Measurements from ENCODE around the gene CALML5.

The CALML5 gene

GRCh38 chr10:5453749-5454489, 45.5 kb downstream of the CALML5 start:
- peaks cover 76% of the 10 kb centered on the region for H3K36me3 ChIP-seq (ENCODE audit: control insufficient read depth, low read length)
- H3K9me3 ChIP-seq (ENCODE audit: control insufficient read depth, insufficient read depth, low read length), result no peaks in the 10 kb centered on the region

GRCh38 chr10:5450605-5451384, 48.6 kb downstream of the CALML5 start:
- Histone ChIP-seq H3F3A (ENCODE audit: control insufficient read depth, insufficient read depth) (no peaks in the 10 kb centered on the region; the same call in 1 of the 2 replicates), H3K9me2 (replicated peaks; ENCODE audit: control insufficient read depth, low read length) (no peaks in the 10 kb centered on the region), H4K20me1 (ENCODE audit: control insufficient read depth, insufficient read depth, low read depth, low read length) (0 out of 2 replicates have a peak, but pooled peaks cover 3% of the 10 kb centered on the region), H3K36me3 (ENCODE audit: control insufficient read depth, low read length) (peaks cover 51% of the 10 kb centered on the region), H3K9me3 (ENCODE audit: control insufficient read depth, insufficient read depth, low read length) (no peaks in the 10 kb centered on the region), H3K4me2 (ENCODE audit: low read length) (no peak overlapping the region), H3K4me3 (ENCODE audit: low read length) (no peak overlapping the region), H3K79me2 (ENCODE audit: control insufficient read depth, low read length) (peaks cover 45% of the 10 kb centered on the region), H3K27ac (ENCODE audit: low read depth, low read length) (no peak overlapping the region), H3K27me3 (ENCODE audit: control insufficient read depth, low read length) (no peaks in the 10 kb centered on the region), H3K4me1 (ENCODE audit: control insufficient read depth, low read length) (peaks cover 22% of the 10 kb centered on the region)
- TF ChIP-seq EZH2phosphoT487 (IDR thresholded peaks at IDR 0.05; ENCODE audit: borderline replicate concordance, low read length), result no peak

More at GRCh38 chr10:5453749-5454489, 45.5 kb downstream of the CALML5 start:
- Histone ChIP-seq H3K4me3 (ENCODE audit: low read length) (no peak overlapping the region), H4K20me1 (ENCODE audit: control insufficient read depth, insufficient read depth, low read depth, low read length) (no peaks in the 10 kb centered on the region), H3K4me2 (ENCODE audit: low read length) (no peak overlapping the region), H3F3A (ENCODE audit: control insufficient read depth, insufficient read depth) (no peaks in the 10 kb centered on the region), H3K27me3 (ENCODE audit: control insufficient read depth, low read length) (no peaks in the 10 kb centered on the region), H3K9me2 (replicated peaks; ENCODE audit: control insufficient read depth, low read length) (no peaks in the 10 kb centered on the region), H3K27ac (ENCODE audit: low read depth, low read length) (no peak overlapping the region), H3K4me1 (ENCODE audit: control insufficient read depth, low read length) (no peaks in the 10 kb centered on the region), H3K79me2 (ENCODE audit: control insufficient read depth, low read length) (peaks cover 15% of the 10 kb centered on the region)
- no peak for TF ChIP-seq EZH2phosphoT487 (IDR thresholded peaks at IDR 0.05; ENCODE audit: borderline replicate concordance, low read length)
- TF ChIP-seq CTCF (IDR thresholded peaks at IDR 0.05; ENCODE audit: low read depth, low read length, poor library complexity, severe bottlenecking), result no peak

GRCh38 chr10:5449823-5450222, 49.5 kb downstream of the CALML5 start:
- Histone ChIP-seq H3F3A (ENCODE audit: control insufficient read depth, insufficient read depth) (no peaks in the 10 kb centered on the region; the same call in 1 of the 2 replicates), H3K4me2 (ENCODE audit: low read length) (no peak overlapping the region), H3K27me3 (ENCODE audit: control insufficient read depth, low read length) (no peaks in the 10 kb centered on the region), H3K36me3 (ENCODE audit: control insufficient read depth, low read length) (peaks cover 41% of the 10 kb centered on the region), H3K4me3 (ENCODE audit: low read length) (no peak overlapping the region), H3K27ac (ENCODE audit: low read depth, low read length) (no peak overlapping the region), H4K20me1 (ENCODE audit: control insufficient read depth, insufficient read depth, low read depth, low read length) (0 out of 2 replicates have a peak, but pooled peaks cover 3% of the 10 kb centered on the region), H3K4me1 (ENCODE audit: control insufficient read depth, low read length) (peaks cover 22% of the 10 kb centered on the region), H3K79me2 (ENCODE audit: control insufficient read depth, low read length) (peaks cover 45% of the 10 kb centered on the region), H3K9me2 (replicated peaks; ENCODE audit: control insufficient read depth, low read length) (no peaks in the 10 kb centered on the region), H3K9me3 (ENCODE audit: control insufficient read depth, insufficient read depth, low read length) (no peaks in the 10 kb centered on the region)
- TF ChIP-seq EZH2phosphoT487 (IDR thresholded peaks at IDR 0.05; ENCODE audit: borderline replicate concordance, low read length) (no peak), CTCF (IDR thresholded peaks at IDR 0.05; ENCODE audit: low read depth, low read length, poor library complexity, severe bottlenecking) (no peak)
